ENCODE measurements around the gene METTL13.

The METTL13 gene

DNA sequence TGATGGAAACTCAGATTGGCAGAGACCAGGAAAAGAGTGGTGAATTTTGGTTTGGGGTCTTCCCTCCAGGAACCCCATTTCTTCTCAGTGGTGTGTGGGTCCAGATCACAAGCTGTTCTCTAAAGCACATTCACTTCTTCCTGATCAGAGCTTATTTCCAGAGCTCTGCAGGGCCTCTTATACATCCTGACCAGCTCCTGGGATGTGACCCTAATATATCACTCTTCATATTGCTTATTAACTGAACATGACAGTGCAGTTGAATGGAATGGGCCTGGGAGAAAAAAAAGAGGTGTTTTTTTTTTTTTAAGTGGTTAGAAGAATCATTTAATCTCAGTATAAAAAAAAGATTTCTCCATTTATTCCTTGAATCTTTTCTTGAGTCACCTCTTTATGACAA, 30.2 kb downstream of the METTL13 start:
- Histone ChIP-seq H3K27me3 (ENCODE audit: control insufficient read depth in 3 of 3, insufficient read depth in 3 of 3, low read depth in 1 of 3, low read length in 3 of 3) (no peaks in the 10 kb centered on the region), H3K23ac (ENCODE audit: low read depth, low read length, poor library complexity) (no peak overlapping the region), H3K4me3 (ENCODE audit: low read length in 2 of 2) (no peak overlapping the region), H4K8ac (ENCODE audit: low read depth, low read length) (no peak overlapping the region), H3K27ac (replicated peaks; ENCODE audit: low read length) (no peak overlapping the region), H2AFZ (ENCODE audit: low read length) (no peak overlapping the region), H3K4ac (ENCODE audit: low read length) (no peak overlapping the region), H2BK15ac (ENCODE audit: low read length) (no peak overlapping the region), H4K91ac (ENCODE audit: low read depth, low read length, poor library complexity) (no peak overlapping the region), H3K4me1 (ENCODE audit: control insufficient read depth in 2 of 2, insufficient read depth in 1 of 2, low read depth in 1 of 2, low read length in 2 of 2) (peaks cover 0 to 3% of the 10 kb centered on the region in 2 donors), H3K9ac (ENCODE audit: low read depth, low read length, poor library complexity) (no peak overlapping the region), H2BK5ac (ENCODE audit: low read length) (no peak overlapping the region), H3K18ac (ENCODE audit: low read length) (no peak overlapping the region), H3K36me3 (replicated peaks in 1 of 2; ENCODE audit: control insufficient read depth in 2 of 2, insufficient read depth in 2 of 2, low read length in 2 of 2) (no peaks in the 10 kb centered on the region), H2BK120ac (ENCODE audit: low read depth, low read length) (no peak overlapping the region), H2BK12ac (ENCODE audit: low read length) (no peak overlapping the region), H3K79me1 (ENCODE audit: low read depth, low read length) (no peaks in the 10 kb centered on the region), H2AK5ac (ENCODE audit: low read depth, low read length) (no peak overlapping the region), H3K4me2 (ENCODE audit: insufficient read depth, low read length, poor library complexity, severe bottlenecking) (no peak overlapping the region), H3K14ac (ENCODE audit: low read length) (no peak overlapping the region), H3K9me3 (replicated peaks in 1 of 2; ENCODE audit: control insufficient read depth in 2 of 2, insufficient read depth in 1 of 2, low read depth in 1 of 2, low read length in 2 of 2) (no peaks in the 10 kb centered on the region)
- no peak for DNase-seq (ENCODE audit: low spot score)

DNA sequence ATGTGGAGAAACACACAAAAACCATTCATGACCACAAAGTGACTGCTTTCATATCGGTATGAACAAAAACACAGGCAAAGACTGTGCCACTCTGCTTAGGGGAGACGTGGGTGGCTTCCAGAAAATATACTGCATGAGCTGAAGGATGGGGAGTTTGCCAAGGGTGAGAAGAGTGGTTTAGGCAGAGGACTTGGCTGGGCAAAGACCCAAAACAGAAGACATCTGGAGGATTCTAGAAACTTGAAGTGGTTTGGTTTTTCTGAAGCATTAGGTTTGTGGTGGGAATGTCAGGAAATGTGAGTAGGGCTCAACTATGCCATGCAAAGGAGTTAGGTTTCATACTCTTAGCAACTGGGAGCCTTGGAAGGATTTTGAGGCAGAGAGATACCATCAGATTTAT, 33.2 kb downstream of the METTL13 start:
- H3K4me3 ChIP-seq (ENCODE audit: low read length in 2 of 2) = no peak overlapping the region
- no peak overlapping the region for H2BK5ac ChIP-seq (ENCODE audit: low read length)
- H3K18ac ChIP-seq (ENCODE audit: low read length) = no peak overlapping the region
- H3K27me3 ChIP-seq (ENCODE audit: control insufficient read depth in 3 of 3, insufficient read depth in 3 of 3, low read depth in 1 of 3, low read length in 3 of 3) = peaks cover 0 to 8% (median 0%) of the 10 kb centered on the region in 3 experiments
- H3K36me3 ChIP-seq (replicated peaks in 1 of 2; ENCODE audit: control insufficient read depth in 2 of 2, insufficient read depth in 2 of 2, low read length in 2 of 2) = no peaks in the 10 kb centered on the region
- H3K4me2 ChIP-seq (ENCODE audit: insufficient read depth, low read length, poor library complexity, severe bottlenecking) = no peak overlapping the region
- H3K9me3 ChIP-seq (replicated peaks in 1 of 2; ENCODE audit: control insufficient read depth in 2 of 2, insufficient read depth in 1 of 2, low read depth in 1 of 2, low read length in 2 of 2) = no peaks in the 10 kb centered on the region
- no peak overlapping the region for H2BK12ac ChIP-seq (ENCODE audit: low read length)
- H3K23ac ChIP-seq (ENCODE audit: low read depth, low read length, poor library complexity) = no peak overlapping the region
- no CpG with 5 or more reads among the region's 2 CpGs for WGBS, 2 donors (ENCODE audit: extremely low coverage in 2 of 2, insufficient read length in 2 of 2, insufficient replicate concordance in 1 of 2)
- H2AFZ ChIP-seq (ENCODE audit: low read length) = no peak overlapping the region
- H2BK120ac ChIP-seq (ENCODE audit: low read depth, low read length) = no peak overlapping the region
- H3K4ac ChIP-seq (ENCODE audit: low read length) = no peak overlapping the region
- H3K27ac ChIP-seq (replicated peaks; ENCODE audit: low read length) = no peak overlapping the region
- DNase-seq (ENCODE audit: low spot score) = no peak
- H2BK15ac ChIP-seq (ENCODE audit: low read length) = no peak overlapping the region
- H3K4me1 ChIP-seq (ENCODE audit: control insufficient read depth in 2 of 2, insufficient read depth in 1 of 2, low read depth in 1 of 2, low read length in 2 of 2) = peaks cover 7 to 8% of the 10 kb centered on the region in 2 donors
- H3K9ac ChIP-seq (ENCODE audit: low read depth, low read length, poor library complexity) = no peak overlapping the region
- no peaks in the 10 kb centered on the region for H3K79me1 ChIP-seq (ENCODE audit: low read depth, low read length)
- no peak overlapping the region for H3K14ac ChIP-seq (ENCODE audit: low read length)
- no peak overlapping the region for H2AK5ac ChIP-seq (ENCODE audit: low read depth, low read length)
- no peak overlapping the region for H4K91ac ChIP-seq (ENCODE audit: low read depth, low read length, poor library complexity)
- H4K8ac ChIP-seq (ENCODE audit: low read depth, low read length) = no peak overlapping the region

DNA sequence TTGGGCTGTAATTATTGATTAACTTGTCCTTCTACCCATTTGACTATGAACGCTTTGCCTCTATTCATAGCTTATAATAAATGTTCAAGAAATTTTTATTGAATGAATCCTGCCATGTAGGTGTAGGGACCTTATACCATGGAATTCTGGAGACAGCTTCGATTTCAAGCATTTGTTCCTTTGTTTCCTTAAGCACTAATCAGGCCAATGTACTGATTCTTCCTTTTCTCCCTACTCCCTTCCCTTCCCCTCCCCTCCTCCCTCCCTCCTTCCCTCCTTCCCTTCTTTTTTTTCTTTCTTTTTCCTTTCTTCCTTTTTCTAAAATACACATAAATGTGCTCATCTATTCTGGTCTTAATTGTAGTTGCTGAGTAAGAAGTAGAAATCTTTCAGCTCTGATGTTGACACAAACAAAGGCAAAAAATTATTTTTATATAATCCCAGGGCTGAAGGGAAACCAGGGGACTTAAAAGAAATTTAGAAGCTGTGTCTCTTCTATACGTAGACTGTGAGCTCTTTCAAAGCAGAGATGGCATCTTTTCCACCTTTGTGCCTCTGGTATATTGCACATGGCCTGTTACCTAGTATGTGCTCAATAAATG, 34.9 kb downstream of the METTL13 start:
- H3K9ac ChIP-seq (ENCODE audit: low read depth, low read length, poor library complexity) = no peak overlapping the region
- H2AFZ ChIP-seq (ENCODE audit: low read length) = no peak overlapping the region
- H3K4me1 ChIP-seq (ENCODE audit: control insufficient read depth in 2 of 2, insufficient read depth in 1 of 2, low read depth in 1 of 2, low read length in 2 of 2) = peaks cover 7 to 8% of the 10 kb centered on the region in 2 donors
- no peak for DNase-seq (ENCODE audit: low spot score)
- no peak overlapping the region for H2BK15ac ChIP-seq (ENCODE audit: low read length)
- no peaks in the 10 kb centered on the region for H3K9me3 ChIP-seq (replicated peaks in 1 of 2; ENCODE audit: control insufficient read depth in 2 of 2, insufficient read depth in 1 of 2, low read depth in 1 of 2, low read length in 2 of 2)
- no CpG with 5 or more reads among the region's 3 CpGs for WGBS, 2 donors (ENCODE audit: extremely low coverage in 2 of 2, insufficient read length in 2 of 2, insufficient replicate concordance in 1 of 2)
- H3K36me3 ChIP-seq (replicated peaks in 1 of 2; ENCODE audit: control insufficient read depth in 2 of 2, insufficient read depth in 2 of 2, low read length in 2 of 2) = no peaks in the 10 kb centered on the region
- no peak overlapping the region for H2AK5ac ChIP-seq (ENCODE audit: low read depth, low read length)
- H3K79me1 ChIP-seq (ENCODE audit: low read depth, low read length) = no peaks in the 10 kb centered on the region
- no peak overlapping the region for H3K23ac ChIP-seq (ENCODE audit: low read depth, low read length, poor library complexity)
- peaks cover 0 to 8% (median 0%) of the 10 kb centered on the region in 3 experiments for H3K27me3 ChIP-seq (ENCODE audit: control insufficient read depth in 3 of 3, insufficient read depth in 3 of 3, low read depth in 1 of 3, low read length in 3 of 3)
- no peak overlapping the region for H2BK5ac ChIP-seq (ENCODE audit: low read length)
- H3K27ac ChIP-seq (replicated peaks; ENCODE audit: low read length) = no peak overlapping the region
- no peak overlapping the region for H4K91ac ChIP-seq (ENCODE audit: low read depth, low read length, poor library complexity)
- no peak overlapping the region for H3K4ac ChIP-seq (ENCODE audit: low read length)
- H2BK12ac ChIP-seq (ENCODE audit: low read length) = no peak overlapping the region
- no peak overlapping the region for H2BK120ac ChIP-seq (ENCODE audit: low read depth, low read length)
- H3K4me2 ChIP-seq (ENCODE audit: insufficient read depth, low read length, poor library complexity, severe bottlenecking) = no peak overlapping the region
- H3K14ac ChIP-seq (ENCODE audit: low read length) = no peak overlapping the region
- H3K4me3 ChIP-seq (ENCODE audit: low read length in 2 of 2) = no peak overlapping the region
- H4K8ac ChIP-seq (ENCODE audit: low read depth, low read length) = no peak overlapping the region
- no peak overlapping the region for H3K18ac ChIP-seq (ENCODE audit: low read length)

DNA sequence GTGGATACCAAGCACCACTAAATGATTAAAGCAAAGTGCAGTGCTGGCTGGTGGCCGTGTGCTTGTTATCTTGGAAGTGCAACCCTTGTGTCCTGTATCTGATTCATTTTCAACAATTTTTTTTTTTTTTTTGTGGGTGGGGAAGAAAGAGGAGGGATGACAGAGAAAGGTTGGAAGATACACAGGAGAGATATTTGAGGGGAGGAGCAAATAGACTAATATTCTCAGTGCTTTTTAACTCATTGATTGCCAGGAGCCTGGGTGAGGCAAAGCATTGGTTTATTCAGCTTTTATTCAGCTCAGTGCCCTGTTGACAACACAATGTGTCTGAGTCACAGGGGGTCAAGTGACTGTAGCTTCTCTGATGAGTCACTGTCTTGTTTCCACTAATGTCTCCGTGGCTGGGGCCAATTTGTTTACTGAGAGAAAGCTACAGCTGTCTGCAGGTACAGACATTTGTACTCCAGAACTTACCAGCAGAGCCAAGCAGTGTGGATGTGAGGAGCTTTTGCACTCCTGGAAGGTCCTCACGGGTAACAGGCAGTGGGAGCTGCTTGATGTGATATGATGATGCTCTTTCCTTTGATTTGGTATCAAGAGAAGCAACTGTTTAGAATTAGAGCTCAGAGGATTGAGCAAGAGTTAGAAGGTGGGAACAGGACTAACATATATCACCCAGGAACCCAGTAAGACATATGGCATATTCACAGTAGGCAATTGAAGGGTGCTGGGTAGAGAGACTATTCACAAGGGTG, 36.2 kb downstream of the METTL13 start:
- no CpG with 5 or more reads among the region's 3 CpGs for WGBS, 2 donors (ENCODE audit: extremely low coverage in 2 of 2, insufficient read length in 2 of 2, insufficient replicate concordance in 1 of 2)
- H3K4ac ChIP-seq (ENCODE audit: low read length) = no peak overlapping the region
- no peak overlapping the region for H2AFZ ChIP-seq (ENCODE audit: low read length)
- H2BK12ac ChIP-seq (ENCODE audit: low read length) = no peak overlapping the region
- H2AK5ac ChIP-seq (ENCODE audit: low read depth, low read length) = no peak overlapping the region
- peaks cover 0 to 8% (median 0%) of the 10 kb centered on the region in 3 experiments for H3K27me3 ChIP-seq (ENCODE audit: control insufficient read depth in 3 of 3, insufficient read depth in 3 of 3, low read depth in 1 of 3, low read length in 3 of 3)
- H3K18ac ChIP-seq (ENCODE audit: low read length) = no peak overlapping the region
- DNase-seq (ENCODE audit: low spot score) = no peak
- peaks cover 7 to 8% of the 10 kb centered on the region in 2 donors for H3K4me1 ChIP-seq (ENCODE audit: control insufficient read depth in 2 of 2, insufficient read depth in 1 of 2, low read depth in 1 of 2, low read length in 2 of 2)
- H3K4me2 ChIP-seq (ENCODE audit: insufficient read depth, low read length, poor library complexity, severe bottlenecking) = no peak overlapping the region
- no peak overlapping the region for H2BK15ac ChIP-seq (ENCODE audit: low read length)
- H3K36me3 ChIP-seq (replicated peaks in 1 of 2; ENCODE audit: control insufficient read depth in 2 of 2, insufficient read depth in 2 of 2, low read length in 2 of 2) = no peaks in the 10 kb centered on the region
- no peak overlapping the region for H2BK5ac ChIP-seq (ENCODE audit: low read length)
- no peak overlapping the region for H3K27ac ChIP-seq (replicated peaks; ENCODE audit: low read length)
- H3K4me3 ChIP-seq (ENCODE audit: low read length in 2 of 2) = no peak overlapping the region
- no peaks in the 10 kb centered on the region for H3K79me1 ChIP-seq (ENCODE audit: low read depth, low read length)
- H2BK120ac ChIP-seq (ENCODE audit: low read depth, low read length) = no peak overlapping the region
- no peak overlapping the region for H3K14ac ChIP-seq (ENCODE audit: low read length)
- H4K8ac ChIP-seq (ENCODE audit: low read depth, low read length) = no peak overlapping the region
- no peak overlapping the region for H3K9ac ChIP-seq (ENCODE audit: low read depth, low read length, poor library complexity)
- H3K23ac ChIP-seq (ENCODE audit: low read depth, low read length, poor library complexity) = no peak overlapping the region
- H4K91ac ChIP-seq (ENCODE audit: low read depth, low read length, poor library complexity) = no peak overlapping the region
- H3K9me3 ChIP-seq (replicated peaks in 1 of 2; ENCODE audit: control insufficient read depth in 2 of 2, insufficient read depth in 1 of 2, low read depth in 1 of 2, low read length in 2 of 2) = no peaks in the 10 kb centered on the region
